RWPE2 (cell line): ENCODE data around the gene PACSIN2.
"Not testable (repeated sequence)": the region's sequence is repeated elsewhere in the genome, so short reads cannot be mapped to it uniquely, and the experiment has no call there.

Source experiments
- ATAC-seq: fragments of 200-7000 bp; cut with Tn5 transposase; 3 replicates; pipeline ENCODE4 v1.9.1; 2021; ENCODE audit warnings: low read depth
- DNase-seq: peaks from one replicate; pipeline ENCODE4 v3.0.0-alpha.2; 2020; ENCODE audit warnings: low spot score
- H3K27ac ChIP-seq: fragments of 450-650 bp; 2 replicates; pipeline ENCODE4 v1.5.1; 2017; ENCODE audit warnings: mild to moderate bottlenecking; ENCODE audit not compliant: poor library complexity, severe bottlenecking
- H3K27me3 ChIP-seq: fragments of 250-450 bp; sonication (Bioruptor Pico); 2 replicates; pipeline ENCODE4 v1.5.1; 2021; ENCODE audit warnings: mild to moderate bottlenecking, moderate library complexity; ENCODE audit not compliant: insufficient read depth, poor library complexity, severe bottlenecking
- H3K36me3 ChIP-seq: fragments of 250-450 bp; sonication (Bioruptor Pico); 2 replicates; pipeline ENCODE4 v1.5.1; 2020; ENCODE audit warnings: low read depth, mild to moderate bottlenecking, moderate library complexity
- H3K4me1 ChIP-seq: fragments of 250-450 bp; sonication (Bioruptor Pico); 2 replicates; pipeline ENCODE4 v1.5.1; 2021; ENCODE audit warnings: mild to moderate bottlenecking, moderate library complexity; ENCODE audit not compliant: insufficient read depth, poor library complexity, severe bottlenecking
- H3K4me3 ChIP-seq: fragments of 250-450 bp; sonication (Bioruptor Pico); 2 replicates; pipeline ENCODE4 v1.5.1; 2021; ENCODE audit warnings: mild to moderate bottlenecking, moderate library complexity; ENCODE audit not compliant: severe bottlenecking
- H3K9me3 ChIP-seq: fragments of 250-450 bp; sonication (Bioruptor Pico); 2 replicates; pipeline ENCODE4 v1.5.1; 2021; ENCODE audit warnings: mild to moderate bottlenecking, moderate library complexity; ENCODE audit not compliant: severe bottlenecking
- CTCF ChIP-seq: fragments of 450-650 bp; IDR thresholded peaks from one replicate; pipeline ENCODE4 v1.5.1; 2017; ENCODE audit warnings: mild to moderate bottlenecking, moderate library complexity; ENCODE audit not compliant: poor library complexity, severe bottlenecking

Gene PACSIN2

GRCh38 chr22:42925598-42925997 is 89.4 kb downstream of the PACSIN2 start:
- peaks cover 29% of the 10 kb centered on the region for H3K4me1 ChIP-seq
- ATAC-seq, result no peak
- peaks cover 5% of the 10 kb centered on the region; the same call in 1 of the 2 replicates for H3K36me3 ChIP-seq
- no peaks in the 10 kb centered on the region for H3K27me3 ChIP-seq
- TF ChIP-seq CTCF, result no peak
- no peak overlapping the region for H3K4me3 ChIP-seq
- H3K9me3 ChIP-seq, result no peaks in the 10 kb centered on the region
- DNase-seq, result no peak
- H3K27ac ChIP-seq, result peak overlapping the region; percentile 11

- H3K27me3 ChIP-seq, H3K27ac ChIP-seq, H3K9me3 ChIP-seq, H3K36me3 ChIP-seq, ATAC-seq, DNase-seq, H3K4me3 ChIP-seq: not testable (repeated sequence)
- H3K4me1 ChIP-seq, result peaks cover 31% of the 10 kb centered on the region
These were observed 89.9 kb downstream of the PACSIN2 start for GRCh38 chr22:42925031-42925430.

- TF ChIP-seq CTCF, result no peak
- H3K27me3 ChIP-seq, result no peaks in the 10 kb centered on the region
- no peak overlapping the region for H3K4me3 ChIP-seq
- H3K36me3 ChIP-seq, result peaks cover 5% of the 10 kb centered on the region; the same call in 1 of the 2 replicates
- DNase-seq (no peak), ATAC-seq (no peak)
- H3K9me3 ChIP-seq, result no peaks in the 10 kb centered on the region
- peaks cover 36% of the 10 kb centered on the region for H3K4me1 ChIP-seq
- no peak overlapping the region for H3K27ac ChIP-seq
These were observed 90.5 kb downstream of the PACSIN2 start for GRCh38 chr22:42924436-42924835.

- Histone ChIP-seq H3K36me3 (no peaks in the 10 kb centered on the region), H3K27ac (peak overlapping the region; percentile 70), H3K9me3 (no peaks in the 10 kb centered on the region), H3K4me3 (no peak overlapping the region), H3K4me1 (peaks cover 49% of the 10 kb centered on the region), H3K27me3 (no peaks in the 10 kb centered on the region)
- ATAC-seq (no peak), DNase-seq (no peak)
- TF ChIP-seq CTCF, result no peak
These were observed 92.4 kb downstream of the PACSIN2 start for GRCh38 chr22:42922374-42923191.

- Histone ChIP-seq H3K9me3 (no peaks in the 10 kb centered on the region), H3K4me1 (peaks cover 41% of the 10 kb centered on the region), H3K4me3 (no peak overlapping the region), H3K27me3 (no peaks in the 10 kb centered on the region), H3K27ac (peak overlapping the region; percentile 70), H3K36me3 (no peaks in the 10 kb centered on the region)
- TF ChIP-seq CTCF, result no peak
- ATAC-seq (peak; percentile 52), DNase-seq (no peak)
These were observed 94.7 kb downstream of the PACSIN2 start for GRCh38 chr22:42920101-42920820.
